ENCODE measurements around the gene CNPPD1.

The CNPPD1 gene

DNA sequence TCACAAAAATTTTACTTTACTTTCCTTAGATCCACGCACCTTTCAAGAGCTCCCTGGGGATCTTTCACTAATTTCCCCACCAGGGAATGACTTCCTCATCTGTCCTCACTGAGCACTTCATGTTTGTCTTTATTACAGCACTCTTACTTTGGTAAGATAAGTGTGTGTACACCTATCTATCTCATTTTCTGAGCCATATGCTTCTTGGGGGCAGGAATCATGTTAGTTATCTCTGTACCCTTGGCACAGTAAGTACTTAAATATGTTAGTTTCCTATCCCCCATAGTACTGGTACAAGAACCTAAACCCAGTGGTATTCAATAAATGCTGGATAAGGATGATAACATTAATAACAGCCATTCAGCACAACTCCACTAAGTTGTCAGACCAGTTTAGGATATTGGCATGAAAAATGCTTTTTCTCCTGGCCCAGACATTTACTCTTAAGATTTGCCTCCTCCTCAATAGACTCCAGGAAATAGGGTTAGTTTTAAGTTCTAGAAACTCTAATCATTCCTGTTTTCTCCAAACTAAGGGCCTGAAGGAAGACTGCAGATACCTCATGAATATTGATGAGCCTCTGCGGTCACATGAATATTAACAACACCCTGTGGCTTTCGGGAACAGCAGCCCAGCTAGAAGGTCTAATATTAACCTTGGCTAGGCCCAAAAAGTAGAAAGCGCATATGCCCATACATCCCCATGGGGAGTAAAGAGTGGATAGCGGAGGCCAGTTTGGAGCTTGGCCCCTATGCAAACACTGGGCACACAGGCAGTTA is 54.3 kb downstream of the CNPPD1 start:
- peak in 2 of 51 donors; percentile 3 to 8 for DNase-seq

Measured in hypothalamus (tissue), 51 donors.